H9 (cell line): Measurements from ENCODE around the gene ACVR1. TPM values are rescaled to one million over a fixed set of nuclear protein-coding genes. Genes with fewer than 3 reads are reported as not detected.

Source experiments
- DNase-seq: peaks from one replicate; pipeline ENCODE4 v3.0.0-alpha.2; 2017
- H2AFZ ChIP-seq: one replicate; pipeline ENCODE4 v1.6.1; 2013; ENCODE audit warnings: mild to moderate bottlenecking, low read length, control low read depth, moderate library complexity
- H2AK5ac ChIP-seq: 2 replicates; pipeline ENCODE4 v1.6.1; 2013; ENCODE audit warnings: low read length, control low read depth, mixed read lengths; ENCODE audit not compliant: insufficient read length
- H2BK120ac ChIP-seq: one replicate; pipeline ENCODE4 v1.6.1; 2013; ENCODE audit warnings: low read depth, mild to moderate bottlenecking, low read length, control low read depth, inconsistent platforms; ENCODE audit not compliant: poor library complexity, severe bottlenecking
- H2BK12ac ChIP-seq: 2 replicates; pipeline ENCODE4 v1.6.1; 2013; ENCODE audit warnings: low read length, control low read depth, mixed read lengths, low read depth; ENCODE audit not compliant: insufficient read length
- H2BK15ac ChIP-seq: 2 replicates; pipeline ENCODE4 v1.6.1; 2013; ENCODE audit warnings: low read depth, low read length, control low read depth
- H2BK20ac ChIP-seq: one replicate; pipeline ENCODE4 v1.6.1; 2013; ENCODE audit warnings: low read depth, mild to moderate bottlenecking, low read length, control low read depth, inconsistent platforms; ENCODE audit not compliant: poor library complexity, severe bottlenecking
- H2BK5ac ChIP-seq: 2 replicates; pipeline ENCODE4 v1.6.1; 2013; ENCODE audit warnings: low read length, control low read depth, mixed read lengths; ENCODE audit not compliant: insufficient read length
- H3K14ac ChIP-seq: 2 replicates; pipeline ENCODE4 v1.6.1; 2013; ENCODE audit warnings: low read length, control low read depth; ENCODE audit not compliant: insufficient read depth
- H3K18ac ChIP-seq: 2 replicates; pipeline ENCODE4 v1.6.1; 2013; ENCODE audit warnings: low read depth, mild to moderate bottlenecking, mixed read lengths, low read length, control low read depth; ENCODE audit not compliant: insufficient read length
- H3K23ac ChIP-seq: 2 replicates; pipeline ENCODE4 v1.6.1; 2013; ENCODE audit warnings: low read length, control low read depth, mixed read lengths, low read depth; ENCODE audit not compliant: insufficient read length
- H3K23me2 ChIP-seq: 2 replicates; pipeline ENCODE4 v1.6.1; 2013; ENCODE audit warnings: low read depth, mild to moderate bottlenecking, mixed read lengths, low read length, control low read depth; ENCODE audit not compliant: insufficient read length, poor library complexity, severe bottlenecking
- H3K27ac ChIP-seq: 2 replicates; pipeline ENCODE4 v1.5.1; 2013; ENCODE audit warnings: low read length, control low read depth, mixed read lengths, low read depth; ENCODE audit not compliant: insufficient read length
- H3K27me3 ChIP-seq: 2 replicates; pipeline ENCODE4 v1.6.1; 2013; ENCODE audit warnings: low read length, control low read depth, inconsistent platforms; ENCODE audit not compliant: insufficient read depth
- H3K4ac ChIP-seq: 2 replicates; pipeline ENCODE4 v1.6.1; 2013; ENCODE audit warnings: low read depth, mild to moderate bottlenecking, control low read depth, inconsistent platforms, low read length, moderate library complexity
- H3K4me1 ChIP-seq: 2 replicates; pipeline ENCODE4 v1.6.1; 2013; ENCODE audit warnings: low read length, control low read depth, inconsistent platforms; ENCODE audit not compliant: insufficient read depth
- H3K4me2 ChIP-seq: 2 replicates; pipeline ENCODE4 v1.6.1; 2013; ENCODE audit warnings: low read length, control low read depth, mixed read lengths; ENCODE audit not compliant: insufficient read length, insufficient read depth
- H3K56ac ChIP-seq: 2 replicates; pipeline ENCODE4 v1.6.1; 2013; ENCODE audit warnings: low read depth, mild to moderate bottlenecking, mixed read lengths, low read length, control low read depth; ENCODE audit not compliant: insufficient read length
- H3K79me1 ChIP-seq: 2 replicates; pipeline ENCODE4 v1.6.1; 2013; ENCODE audit warnings: low read depth, mild to moderate bottlenecking, moderate library complexity, low read length, control low read depth, inconsistent platforms; ENCODE audit not compliant: insufficient read depth, poor library complexity, severe bottlenecking
- H3K79me2 ChIP-seq: 2 replicates; pipeline ENCODE4 v1.6.1; 2013; ENCODE audit warnings: low read length, control low read depth, inconsistent platforms; ENCODE audit not compliant: insufficient read depth
- H3K9ac ChIP-seq: 2 replicates; pipeline ENCODE4 v1.6.1; 2013; ENCODE audit warnings: low read length, control low read depth, mixed read lengths; ENCODE audit not compliant: insufficient read length; ENCODE audit errors: extremely low read depth
- H3K9me3 ChIP-seq: one replicate; pipeline ENCODE4 v1.6.1; 2013; ENCODE audit warnings: low read depth, low read length, inconsistent platforms; ENCODE audit not compliant: control insufficient read depth
- H3T11ph ChIP-seq: one replicate; pipeline ENCODE4 v1.6.1; 2013; ENCODE audit warnings: mild to moderate bottlenecking, low read length, control low read depth, inconsistent platforms
- H4K20me1 ChIP-seq: one replicate; pipeline ENCODE4 v1.6.1; 2013; ENCODE audit not compliant: control insufficient read depth, insufficient read length, insufficient read depth
- H4K5ac ChIP-seq: 2 replicates; pipeline ENCODE4 v1.6.1; 2013; ENCODE audit warnings: low read depth, mild to moderate bottlenecking, mixed read lengths, low read length, control low read depth; ENCODE audit not compliant: insufficient read length
- H4K8ac ChIP-seq: replicated peaks from 2 replicates; pipeline ENCODE4 v1.6.1; 2013; ENCODE audit warnings: low read length, control low read depth, mixed read lengths, low read depth; ENCODE audit not compliant: insufficient read length
- H4K91ac ChIP-seq: 2 replicates; pipeline ENCODE4 v1.6.1; 2013; ENCODE audit warnings: low read depth, mild to moderate bottlenecking, moderate library complexity, mixed read lengths, low read length, control low read depth; ENCODE audit not compliant: insufficient read length
- H3K27ac Mint-ChIP-seq, 3 experiments: 2 replicates in 2 of 3; 3 replicates in 1 of 3; pipeline ENCODE4 v1.8.0; 2020 to 2021; ENCODE audit warnings: mixed read lengths in 3 of 3, mild to moderate bottlenecking in 1 of 3, moderate library complexity in 1 of 3
- H3K27me3 Mint-ChIP-seq: 2 replicates; pipeline ENCODE4 v1.8.0; 2021; ENCODE audit warnings: low read depth, mild to moderate bottlenecking, moderate library complexity, mixed read lengths
- H3K36me3 Mint-ChIP-seq, 3 experiments: 2 replicates in 2 of 3; 3 replicates in 1 of 3; pipeline ENCODE4 v1.8.0; 2020 to 2021; ENCODE audit warnings: low read depth in 3 of 3, mixed read lengths in 3 of 3; ENCODE audit not compliant: insufficient read depth in 1 of 3
- H3K4me1 Mint-ChIP-seq, 2 experiments: 2 replicates each; pipeline ENCODE4 v1.8.0; 2020; ENCODE audit warnings: mixed read lengths in 2 of 2
- H3K4me3 Mint-ChIP-seq, 2 experiments: 2 replicates in 1 of 2; 3 replicates in 1 of 2; pipeline ENCODE4 v1.8.0; 2020 to 2021; ENCODE audit warnings: mild to moderate bottlenecking in 2 of 2, mixed read lengths in 2 of 2, moderate library complexity in 1 of 2
- H3K9me3 Mint-ChIP-seq, 2 experiments: 2 replicates in 1 of 2; 3 replicates in 1 of 2; pipeline ENCODE4 v1.8.0; 2020; ENCODE audit warnings: mild to moderate bottlenecking in 2 of 2, mixed read lengths in 2 of 2, moderate library complexity in 1 of 2
- WGBS: extraction: QIAGEN DNeasy Blood & Tissue Kit; methylation state at CpG from one replicate; pipeline ENCODE4 v1.1.7; 2013; ENCODE audit warnings: missing lambda C conversion rate, low lambda C conversion rate, mixed read lengths; ENCODE audit not compliant: insufficient read length; ENCODE audit errors: extremely low coverage; 5-methylcytosine and 5-hydroxymethylcytosine counted together
- total RNA-seq: library from RNA; stranded (reverse); gene quantifications from 2 replicates; pipeline ENCODE4 v1.2.1, GENCODE V29; 2021
- TF ChIP-seq, protein P1 (sequence below): fragments of 200-600 bp; sonication (generic); conservative IDR thresholded peaks from 3 replicates; pipeline ENCODE4 v1.8.0; 2021; ENCODE audit warnings: antibody characterized with exemption, mild to moderate bottlenecking

The ACVR1 gene
- total RNA-seq, 1 experiment from 2014 or later, result 21.2 TPM

DNA sequence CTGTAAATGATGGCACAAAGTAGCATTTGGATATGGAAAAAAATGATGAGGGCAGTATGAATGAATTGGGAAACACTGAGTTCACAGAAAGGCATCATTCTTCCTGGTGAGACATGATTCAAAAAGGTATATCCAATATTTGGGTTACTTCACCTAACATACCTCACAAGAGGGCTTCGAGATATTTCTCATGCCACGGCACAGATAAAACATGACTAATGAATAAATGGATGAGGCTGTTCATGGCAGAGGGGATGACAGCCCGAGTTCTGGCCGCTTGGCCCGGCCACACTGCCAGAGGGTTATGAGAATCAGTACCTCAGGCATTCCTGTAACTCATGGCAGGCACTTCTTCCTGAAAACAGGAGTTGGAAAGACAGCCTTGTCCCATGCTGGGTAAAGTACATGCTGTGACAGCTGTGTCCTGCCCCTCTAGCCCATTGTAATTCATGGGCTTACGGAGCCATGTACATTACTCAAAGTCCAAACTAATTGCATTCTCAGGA is 131.5 kb downstream of the ACVR1 start:
- Histone ChIP-seq H4K91ac (no peak overlapping the region), H3T11ph (no peak overlapping the region), H3K4ac (no peak overlapping the region), H2BK20ac (no peak overlapping the region), H3K9ac (no peak overlapping the region), H3K4me1 (no peaks in the 10 kb centered on the region), H2AK5ac (no peak overlapping the region), H2BK5ac (no peak overlapping the region), H3K23me2 (no peaks in the 10 kb centered on the region), H4K5ac (no peak overlapping the region), H3K27ac (no peak overlapping the region), H3K18ac (no peak overlapping the region), H4K8ac (no peak overlapping the region), H2BK15ac (no peak overlapping the region), H2BK120ac (no peak overlapping the region), H3K79me2 (no peaks in the 10 kb centered on the region), H3K14ac (no peak overlapping the region), H3K9me3 (no peaks in the 10 kb centered on the region), H3K23ac (no peak overlapping the region), H3K4me2 (no peak overlapping the region), H3K27me3 (no peaks in the 10 kb centered on the region), H3K79me1 (no peaks in the 10 kb centered on the region), H4K20me1 (no peaks in the 10 kb centered on the region), H2AFZ (no peak overlapping the region), H3K56ac (no peak overlapping the region), H2BK12ac (no peak overlapping the region)
- TF ChIP-seq, protein P1, sequence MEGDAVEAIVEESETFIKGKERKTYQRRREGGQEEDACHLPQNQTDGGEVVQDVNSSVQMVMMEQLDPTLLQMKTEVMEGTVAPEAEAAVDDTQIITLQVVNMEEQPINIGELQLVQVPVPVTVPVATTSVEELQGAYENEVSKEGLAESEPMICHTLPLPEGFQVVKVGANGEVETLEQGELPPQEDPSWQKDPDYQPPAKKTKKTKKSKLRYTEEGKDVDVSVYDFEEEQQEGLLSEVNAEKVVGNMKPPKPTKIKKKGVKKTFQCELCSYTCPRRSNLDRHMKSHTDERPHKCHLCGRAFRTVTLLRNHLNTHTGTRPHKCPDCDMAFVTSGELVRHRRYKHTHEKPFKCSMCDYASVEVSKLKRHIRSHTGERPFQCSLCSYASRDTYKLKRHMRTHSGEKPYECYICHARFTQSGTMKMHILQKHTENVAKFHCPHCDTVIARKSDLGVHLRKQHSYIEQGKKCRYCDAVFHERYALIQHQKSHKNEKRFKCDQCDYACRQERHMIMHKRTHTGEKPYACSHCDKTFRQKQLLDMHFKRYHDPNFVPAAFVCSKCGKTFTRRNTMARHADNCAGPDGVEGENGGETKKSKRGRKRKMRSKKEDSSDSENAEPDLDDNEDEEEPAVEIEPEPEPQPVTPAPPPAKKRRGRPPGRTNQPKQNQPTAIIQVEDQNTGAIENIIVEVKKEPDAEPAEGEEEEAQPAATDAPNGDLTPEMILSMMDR, result no peak
- no peak overlapping the region for H3K27ac Mint-ChIP-seq
- peaks cover 2 to 8% (median 7%) of the 10 kb centered on the region in 3 experiments; a peak in 4 of 7 replicates for H3K36me3 Mint-ChIP-seq
- DNase-seq, result no peak
- H3K9me3 Mint-ChIP-seq, result no peaks in the 10 kb centered on the region; a peak in 1 of 5 replicates
- no peak overlapping the region for H3K4me3 Mint-ChIP-seq
- WGBS, result no CpG with 5 or more reads among the region's 6 CpGs
- peaks cover 2% of the 10 kb centered on the region; the same call in 1 of the 2 replicates for H3K27me3 Mint-ChIP-seq
- H3K4me1 Mint-ChIP-seq, result peaks cover 0 to 9% of the 10 kb centered on the region in 2 experiments; a peak in 1 of 4 replicates
